ENCODE measurements around the gene TRPT1. TPM values are rescaled to one million over a fixed set of nuclear protein-coding genes. Genes with fewer than 3 reads are reported as not detected.

TRPT1 gene
- total RNA-seq, 1 donor = 33.3 TPM

DNA sequence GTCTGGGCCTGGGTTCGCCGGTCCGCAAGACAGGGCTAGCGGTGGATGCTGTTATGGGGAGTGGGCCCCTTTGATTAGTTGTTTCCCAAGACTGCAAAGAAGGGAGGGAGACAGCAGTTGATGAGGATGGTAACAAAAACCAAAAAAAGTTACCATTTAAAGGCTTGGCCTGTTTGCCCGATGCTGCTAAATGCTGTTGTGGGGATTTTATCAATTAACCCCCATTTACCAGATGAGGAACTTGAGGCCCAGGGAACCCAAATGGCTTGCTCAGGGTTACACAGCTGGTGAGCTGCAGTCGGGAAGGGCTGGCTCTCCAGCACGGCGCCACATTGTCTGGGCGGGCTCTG lies 3.4 kb downstream of the TRPT1 start:
- no peak for DNase-seq (ENCODE audit: low read depth)
- H3K4me3 ChIP-seq (ENCODE audit: low read depth, low read length) = no peak overlapping the region
- TF ChIP-seq CTCF (IDR thresholded peaks at IDR 0.05; ENCODE audit: insufficient read depth, low read length) = no peak

DNA sequence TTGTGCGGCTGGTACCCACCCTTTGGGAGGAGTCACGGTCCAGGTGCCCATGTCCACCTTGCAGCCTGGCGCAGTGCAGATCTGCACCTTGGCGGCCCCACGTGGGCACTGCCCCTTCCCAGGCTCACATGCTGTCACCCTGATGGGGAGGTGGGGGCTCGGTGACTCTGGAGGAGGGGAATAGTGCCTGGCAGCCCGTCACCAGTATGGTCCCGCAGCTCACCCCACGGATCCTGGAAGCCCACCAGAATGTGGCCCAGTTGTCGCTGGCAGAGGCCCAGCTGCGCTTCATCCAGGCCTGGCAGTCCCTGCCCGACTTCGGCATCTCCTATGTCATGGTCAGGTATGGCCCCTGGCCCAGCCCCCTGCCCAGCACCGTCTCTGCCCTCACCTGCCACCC lies 5.2 kb downstream of the TRPT1 start:
- no peak for TF ChIP-seq CTCF (IDR thresholded peaks at IDR 0.05; ENCODE audit: insufficient read depth, low read length)
- DNase-seq (ENCODE audit: low read depth) = no peak
- H3K4me3 ChIP-seq (ENCODE audit: low read depth, low read length) = no peak overlapping the region

DNA sequence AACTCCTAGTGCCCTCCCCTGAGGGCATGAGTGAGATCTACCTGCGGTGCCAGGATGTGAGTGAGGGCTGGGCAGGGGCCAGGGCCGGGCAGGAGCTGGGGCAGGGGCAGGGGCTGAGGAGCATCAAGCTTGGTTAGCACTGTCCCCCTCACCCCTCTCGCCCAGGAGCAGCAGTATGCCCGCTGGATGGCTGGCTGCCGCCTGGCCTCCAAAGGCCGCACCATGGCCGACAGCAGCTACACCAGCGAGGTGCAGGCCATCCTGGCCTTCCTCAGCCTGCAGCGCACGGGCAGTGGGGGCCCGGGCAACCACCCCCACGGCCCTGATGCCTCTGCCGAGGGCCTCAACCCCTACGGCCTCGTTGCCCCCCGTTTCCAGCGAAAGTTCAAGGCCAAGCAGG lies 5.7 kb downstream of the TRPT1 start:
- no peak overlapping the region for H3K4me3 ChIP-seq (ENCODE audit: low read depth, low read length)
- no peak for TF ChIP-seq CTCF (IDR thresholded peaks at IDR 0.05; ENCODE audit: insufficient read depth, low read length)
- DNase-seq (ENCODE audit: low read depth) = no peak

GRCh38 chr11:64219755-64220154 lies 6.2 kb downstream of the TRPT1 start:
- no peak for TF ChIP-seq CTCF (IDR thresholded peaks at IDR 0.05; ENCODE audit: insufficient read depth, low read length)
- DNase-seq (ENCODE audit: low read depth) = no peak
- H3K4me3 ChIP-seq (ENCODE audit: low read depth, low read length) = no peak overlapping the region

DNA sequence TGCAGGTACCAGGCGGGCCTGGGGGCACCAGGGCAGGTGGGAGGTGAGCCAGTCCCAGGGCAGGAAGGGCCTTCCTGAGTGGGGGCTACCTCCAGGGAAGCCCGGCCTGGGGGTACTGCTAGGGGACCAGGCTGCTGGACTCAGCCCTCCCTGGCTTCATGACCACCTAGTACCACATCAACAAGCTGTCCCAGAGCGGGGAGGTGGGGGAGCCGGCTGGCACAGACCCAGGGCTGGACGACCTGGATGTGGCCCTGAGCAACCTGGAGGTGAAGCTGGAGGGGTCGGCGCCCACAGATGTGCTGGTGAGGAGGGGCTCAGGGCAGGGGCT lies 6.7 kb downstream of the TRPT1 start:
- H3K4me3 ChIP-seq (ENCODE audit: low read depth, low read length) = no peak overlapping the region
- no peak for DNase-seq (ENCODE audit: low read depth)
- no peak for TF ChIP-seq CTCF (IDR thresholded peaks at IDR 0.05; ENCODE audit: insufficient read depth, low read length)

- DNase-seq (ENCODE audit: low read depth) = no peak
- TF ChIP-seq CTCF (IDR thresholded peaks at IDR 0.05; ENCODE audit: insufficient read depth, low read length) = no peak
- no peak overlapping the region for H3K4me3 ChIP-seq (ENCODE audit: low read depth, low read length)
Observed at GRCh38 chr11:64218628-64219353, 7.2 kb downstream of the TRPT1 start.

- H3K4me3 ChIP-seq (ENCODE audit: low read depth, low read length) = no peak overlapping the region
- TF ChIP-seq CTCF (IDR thresholded peaks at IDR 0.05; ENCODE audit: insufficient read depth, low read length) = no peak
- no peak for DNase-seq (ENCODE audit: low read depth)
Observed at GRCh38 chr11:64216879-64217278, 9.1 kb downstream of the TRPT1 start.
